Measurements from ENCODE around the gene NPNT. TPM values are rescaled to one million over a fixed set of nuclear protein-coding genes. Genes with fewer than 3 reads are reported as not detected.

The NPNT gene
- total RNA-seq, 1 experiment from 2014 or later: 42.1 TPM

GRCh38 chr4:105933083-105933482, 37.8 kb downstream of the NPNT start:
- CTCF ChIA-PET: no interaction called here
- intact Hi-C loops (cut with micrococcal nuclease; ENCODE audit: unreplicated experiment): no loop called here
- POLR2A ChIA-PET: no interaction called here

DNA sequence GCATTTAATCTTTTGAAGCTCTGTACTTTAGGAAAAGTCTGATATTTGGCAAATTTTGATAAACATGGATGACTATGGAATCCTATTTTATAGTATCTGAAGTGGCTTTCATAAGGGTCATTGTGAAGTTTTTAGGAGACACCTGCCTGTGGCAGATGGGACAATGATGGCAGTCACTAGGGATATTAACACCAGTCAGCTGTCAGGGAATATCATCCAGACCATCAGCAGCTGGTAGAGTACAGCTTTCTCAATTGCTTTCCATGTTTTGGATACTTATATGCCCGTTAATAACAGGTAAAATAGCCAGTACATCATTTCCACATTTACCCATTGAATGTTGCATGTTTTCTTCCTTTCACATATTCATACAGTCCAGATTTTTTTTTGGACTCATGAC, 39.1 kb downstream of the NPNT start:
- Histone ChIP-seq H3K27me3 (replicated peaks; ENCODE audit: control insufficient read depth, insufficient read depth, low read length) (no peaks in the 10 kb centered on the region), H3K4me1 (no peaks in the 10 kb centered on the region), H3K36me3 (ENCODE audit: control insufficient read depth, insufficient read depth, low read length) (no peaks in the 10 kb centered on the region), H3K9me3 (no peaks in the 10 kb centered on the region), H3K4me3 (ENCODE audit: low read depth, low read length) (no peak overlapping the region)
- no peak for TF ChIP-seq CTCF (IDR thresholded peaks at IDR 0.05; ENCODE audit: insufficient read depth in 1 of 2, low read depth in 1 of 2, low read length in 1 of 2, severe bottlenecking in 1 of 2, unreplicated experiment in 1 of 2)
- Mint-ChIP-seq H3K27ac (ENCODE audit: unreplicated experiment) (no peak overlapping the region), H3K27me3 (ENCODE audit: insufficient read depth, unreplicated experiment) (no peaks in the 10 kb centered on the region), H3K4me1 (ENCODE audit: low read depth, unreplicated experiment) (no peaks in the 10 kb centered on the region), H3K36me3 (ENCODE audit: insufficient read depth, unreplicated experiment) (no peaks in the 10 kb centered on the region), H3K9me3 (ENCODE audit: unreplicated experiment) (no peaks in the 10 kb centered on the region), H3K4me3 (ENCODE audit: unreplicated experiment) (no peak overlapping the region)
- ChIA-PET CTCF (no interaction called here), POLR2A (interaction anchor here (0.5 kb wide), 1 partner anchor 382 kb away, joined by 3 read pairs; the partner anchor contains the start of genes AIMP1 and TBCK)
- intact Hi-C loops (cut with micrococcal nuclease; ENCODE audit: unreplicated experiment): no loop called here
- DNase-seq: no peak
- BruUV-seq (replicated peaks): no TSS peak

More at GRCh38 chr4:105933083-105933482, 37.8 kb downstream of the NPNT start:
- no peak overlapping the region for H3K27ac Mint-ChIP-seq (ENCODE audit: unreplicated experiment)
- no peaks in the 10 kb centered on the region for H3K4me1 Mint-ChIP-seq (ENCODE audit: low read depth, unreplicated experiment)
- no peak for TF ChIP-seq CTCF (IDR thresholded peaks at IDR 0.05; ENCODE audit: insufficient read depth in 1 of 2, low read depth in 1 of 2, low read length in 1 of 2, severe bottlenecking in 1 of 2, unreplicated experiment in 1 of 2)
- no peaks in the 10 kb centered on the region for H3K27me3 Mint-ChIP-seq (ENCODE audit: insufficient read depth, unreplicated experiment)
- Histone ChIP-seq H3K9me3 (no peaks in the 10 kb centered on the region), H3K4me1 (no peaks in the 10 kb centered on the region), H3K36me3 (ENCODE audit: control insufficient read depth, insufficient read depth, low read length) (no peaks in the 10 kb centered on the region), H3K4me3 (ENCODE audit: low read depth, low read length) (no peak overlapping the region), H3K27me3 (replicated peaks; ENCODE audit: control insufficient read depth, insufficient read depth, low read length) (no peaks in the 10 kb centered on the region)
- no TSS peak for BruUV-seq (replicated peaks)
- no peak overlapping the region for H3K4me3 Mint-ChIP-seq (ENCODE audit: unreplicated experiment)
- H3K9me3 Mint-ChIP-seq (ENCODE audit: unreplicated experiment): no peaks in the 10 kb centered on the region
- no peak for DNase-seq
- H3K36me3 Mint-ChIP-seq (ENCODE audit: insufficient read depth, unreplicated experiment): peaks cover 5% of the 10 kb centered on the region

GRCh38 chr4:105936901-105937300, 41.6 kb downstream of the NPNT start:
- intact Hi-C loops (cut with micrococcal nuclease; ENCODE audit: unreplicated experiment): no loop called here
- POLR2A ChIA-PET: no interaction called here
- no peak overlapping the region for H3K4me3 Mint-ChIP-seq (ENCODE audit: unreplicated experiment)
- no peak for TF ChIP-seq CTCF (IDR thresholded peaks at IDR 0.05; ENCODE audit: insufficient read depth in 1 of 2, low read depth in 1 of 2, low read length in 1 of 2, severe bottlenecking in 1 of 2, unreplicated experiment in 1 of 2)
- H3K9me3 Mint-ChIP-seq (ENCODE audit: unreplicated experiment): no peaks in the 10 kb centered on the region
- Histone ChIP-seq H3K27me3 (replicated peaks; ENCODE audit: control insufficient read depth, insufficient read depth, low read length) (no peaks in the 10 kb centered on the region), H3K36me3 (ENCODE audit: control insufficient read depth, insufficient read depth, low read length) (no peaks in the 10 kb centered on the region), H3K9me3 (no peaks in the 10 kb centered on the region), H3K4me3 (ENCODE audit: low read depth, low read length) (no peak overlapping the region), H3K4me1 (no peaks in the 10 kb centered on the region)
- BruUV-seq (replicated peaks): no TSS peak
- H3K27ac Mint-ChIP-seq (ENCODE audit: unreplicated experiment): no peak overlapping the region
- H3K4me1 Mint-ChIP-seq (ENCODE audit: low read depth, unreplicated experiment): no peaks in the 10 kb centered on the region
- CTCF ChIA-PET: interaction anchor here (0.7 kb wide), 1 partner anchor 232 kb away, joined by 10 read pairs; no protein-coding TSS in a partner anchor
- no peaks in the 10 kb centered on the region for H3K27me3 Mint-ChIP-seq (ENCODE audit: insufficient read depth, unreplicated experiment)
- H3K36me3 Mint-ChIP-seq (ENCODE audit: insufficient read depth, unreplicated experiment): no peaks in the 10 kb centered on the region
- no peak for DNase-seq

All from Caco-2 (cell line).